Gastroesophageal sphincter (tissue), 4 donors: ENCODE data around the gene SLC2A9. TPM values are rescaled to one million over a fixed set of nuclear protein-coding genes. Genes with fewer than 3 reads are reported as not detected.

Experiments used
- ATAC-seq: fragments of 150-250 bp; one replicate; pipeline ENCODE4 v1.9.1; 2016; ENCODE audit warnings: mild to moderate bottlenecking, moderate library complexity
- H3K27ac ChIP-seq, 4 donors: fragments of 200-600 bp; sonication (generic) in 3 of 4; 1 replicate in 3 of 4; 2 replicates in 1 of 4; pipeline ENCODE4 v1.5.1; 2016 to 2019
- H3K27me3 ChIP-seq: fragments of 200-600 bp; sonication (generic); one replicate; pipeline ENCODE4 v1.5.1; 2019
- H3K36me3 ChIP-seq, 2 donors: fragments of 200-600 bp; sonication (generic); one replicate each; pipeline ENCODE4 v1.5.1; 2019; ENCODE audit warnings: control low read depth in 1 of 2
- H3K4me1 ChIP-seq, 3 donors: fragments of 200-600 bp; sonication (generic); 1 replicate in 2 of 3; 2 replicates in 1 of 3; pipeline ENCODE4 v1.5.1; 2016 to 2019; ENCODE audit warnings: control low read depth in 2 of 3
- H3K4me3 ChIP-seq, 2 donors: fragments of 200-600 bp; sonication (generic); one replicate each; pipeline ENCODE4 v1.5.1; 2019; ENCODE audit warnings: mild to moderate bottlenecking in 1 of 2, moderate library complexity in 1 of 2
- H3K9me3 ChIP-seq, 3 donors: fragments of 200-600 bp; sonication (generic); one replicate each; pipeline ENCODE4 v1.5.1; 2017 to 2019; ENCODE audit warnings: control low read depth in 2 of 3
- CTCF ChIP-seq, 4 experiments: fragments of 200-600 bp in 2 of 4; fragments of 450-650 bp in 2 of 4; sonication (generic) in 1 of 4; IDR thresholded peaks; one replicate each; pipeline ENCODE4 v1.5.1; 2017 to 2019; ENCODE audit warnings: antibody characterized with exemption in 4 of 4, mild to moderate bottlenecking in 2 of 4, moderate library complexity in 2 of 4
- EP300 ChIP-seq: sonication (generic); formaldehyde crosslinking; IDR thresholded peaks from one replicate; pipeline ENCODE4 v1.6.1; 2017; ENCODE audit warnings: antibody characterized with exemption, mild to moderate bottlenecking
- POLR2A ChIP-seq, 2 donors: fragments of 450-650 bp; IDR thresholded peaks; one replicate each; pipeline ENCODE4 v1.6.1; 2017; ENCODE audit warnings: antibody characterized with exemption in 2 of 2, mild to moderate bottlenecking in 2 of 2, moderate library complexity in 1 of 2
- POLR2AphosphoS5 ChIP-seq: sonication (generic); formaldehyde crosslinking; IDR thresholded peaks from one replicate; pipeline ENCODE4 v1.6.1; 2017; ENCODE audit warnings: antibody characterized with exemption
- WGBS, 2 donors: methylation state at CpG; one replicate each; pipeline ENCODE4 v1.1.5; 2018; ENCODE audit warnings: low coverage in 1 of 2; 5-methylcytosine and 5-hydroxymethylcytosine counted together
- total RNA-seq, 4 donors: library from RNA; depleted of rRNA; stranded (reverse); fragments of >200 nt; gene quantifications; one replicate each; pipeline ENCODE4 v1.1.0, GENCODE V29; 2016

The SLC2A9 gene
- total RNA-seq, 4 donors from 2014 or later = 3.1 to 6.5 (median 4.3) TPM

- no peaks in the 10 kb centered on the region for H3K4me1 ChIP-seq
- TF ChIP-seq EP300 = no peak
- TF ChIP-seq POLR2AphosphoS5 = no peak
- TF ChIP-seq POLR2A (IDR thresholded peaks at IDR 0.05) = no peak
- no peak for TF ChIP-seq CTCF (IDR thresholded peaks at IDR 0.05)
- H3K27ac ChIP-seq = no peak overlapping the region
- H3K9me3 ChIP-seq = peaks cover 0 to 11% (median 0%) of the 10 kb centered on the region in 3 donors
- no peak for ATAC-seq
- H3K36me3 ChIP-seq = no peaks in the 10 kb centered on the region
- 100% methylated on average over 1 of the region's 5 CpGs; no CpG with 5 or more reads in 1 of the 2 donors for WGBS, 2 donors
- no peak overlapping the region for H3K4me3 ChIP-seq
- H3K27me3 ChIP-seq = no peaks in the 10 kb centered on the region
These were observed 146.9 kb downstream of the SLC2A9 start for GRCh38 chr4:9874385-9874784.

- Histone ChIP-seq H3K27me3 (no peaks in the 10 kb centered on the region), H3K4me3 (no peak overlapping the region), H3K36me3 (no peaks in the 10 kb centered on the region), H3K27ac (no peak overlapping the region), H3K4me1 (no peaks in the 10 kb centered on the region), H3K9me3 (peaks cover 0 to 11% (median 0%) of the 10 kb centered on the region in 3 donors)
- ATAC-seq = no peak
- 70 to 86% methylated on average over 4 to 10 of the region's 10 CpGs for WGBS, 2 donors
- TF ChIP-seq CTCF (IDR thresholded peaks at IDR 0.05) (no peak), EP300 (no peak), POLR2AphosphoS5 (no peak), POLR2A (IDR thresholded peaks at IDR 0.05) (no peak)
These were observed 151.0 kb downstream of the SLC2A9 start for GRCh38 chr4:9870165-9870790.

GRCh38 chr4:9867751-9868425 is 153.4 kb downstream of the SLC2A9 start:
- Histone ChIP-seq H3K4me3 (no peak overlapping the region), H3K36me3 (no peaks in the 10 kb centered on the region), H3K4me1 (no peaks in the 10 kb centered on the region), H3K27me3 (no peaks in the 10 kb centered on the region), H3K9me3 (peaks cover 0 to 11% (median 0%) of the 10 kb centered on the region in 3 donors), H3K27ac (no peak overlapping the region)
- no peak for ATAC-seq
- TF ChIP-seq CTCF (IDR thresholded peaks at IDR 0.05) (no peak), POLR2A (IDR thresholded peaks at IDR 0.05) (no peak), EP300 (no peak), POLR2AphosphoS5 (no peak)
- WGBS, 2 donors = 92% methylated on average over 3 of the region's 11 CpGs; no CpG with 5 or more reads in 1 of the 2 donors

- Histone ChIP-seq H3K27me3 (no peaks in the 10 kb centered on the region), H3K27ac (no peak overlapping the region), H3K4me1 (no peaks in the 10 kb centered on the region), H3K9me3 (peaks cover 0 to 11% (median 0%) of the 10 kb centered on the region in 3 donors), H3K4me3 (no peak overlapping the region), H3K36me3 (no peaks in the 10 kb centered on the region)
- TF ChIP-seq POLR2A (IDR thresholded peaks at IDR 0.05) (no peak), CTCF (IDR thresholded peaks at IDR 0.05) (no peak), POLR2AphosphoS5 (no peak), EP300 (no peak)
- no peak for ATAC-seq
- WGBS, 2 donors = 79 to 86% methylated on average over 5 of the region's 5 CpGs
These were observed 154.4 kb downstream of the SLC2A9 start for GRCh38 chr4:9866931-9867330.

GRCh38 chr4:9861561-9861960 is 159.7 kb downstream of the SLC2A9 start:
- Histone ChIP-seq H3K4me3 (no peak overlapping the region), H3K36me3 (peaks cover 0 to 9% of the 10 kb centered on the region in 2 donors), H3K9me3 (peaks cover 0 to 19% (median 0%) of the 10 kb centered on the region in 3 donors), H3K27ac (no peak overlapping the region), H3K27me3 (no peaks in the 10 kb centered on the region), H3K4me1 (no peaks in the 10 kb centered on the region)
- ATAC-seq = no peak
- TF ChIP-seq CTCF (IDR thresholded peaks at IDR 0.05) (no peak), POLR2A (IDR thresholded peaks at IDR 0.05) (no peak), POLR2AphosphoS5 (no peak), EP300 (no peak)
- WGBS, 2 donors = 87 to 88% methylated on average over 3 of the region's 3 CpGs
